Glutamatergic neuron (in vitro differentiated cells): ENCODE results near the gene GNB2. TPM values are rescaled to one million over a fixed set of nuclear protein-coding genes. Genes with fewer than 3 reads are reported as not detected.

Source experiments
- DNase-seq: peaks from one replicate; pipeline ENCODE4 v3.0.0; 2022
- H3K27ac Mint-ChIP-seq: one replicate; pipeline ENCODE4 v1.8.0; 2020; ENCODE audit warnings: mild to moderate bottlenecking, mixed read lengths, inconsistent platforms; ENCODE audit not compliant: unreplicated experiment
- H3K27me3 Mint-ChIP-seq: one replicate; pipeline ENCODE4 v1.8.0; 2020; ENCODE audit warnings: mild to moderate bottlenecking, moderate library complexity, mixed read lengths, inconsistent platforms; ENCODE audit not compliant: unreplicated experiment
- H3K36me3 Mint-ChIP-seq: one replicate; pipeline ENCODE4 v1.8.0; 2020; ENCODE audit warnings: mild to moderate bottlenecking, mixed read lengths, inconsistent platforms; ENCODE audit not compliant: unreplicated experiment
- H3K4me1 Mint-ChIP-seq: one replicate; pipeline ENCODE4 v1.8.0; 2020; ENCODE audit warnings: mild to moderate bottlenecking, low read depth, mixed read lengths, inconsistent platforms; ENCODE audit not compliant: unreplicated experiment
- H3K4me3 Mint-ChIP-seq: one replicate; pipeline ENCODE4 v1.8.0; 2020; ENCODE audit warnings: mild to moderate bottlenecking, mixed read lengths, inconsistent platforms; ENCODE audit not compliant: unreplicated experiment
- H3K9me3 Mint-ChIP-seq: one replicate; pipeline ENCODE4 v1.8.0; 2020; ENCODE audit warnings: mild to moderate bottlenecking, moderate library complexity, mixed read lengths, inconsistent platforms; ENCODE audit not compliant: unreplicated experiment
- CTCF ChIP-seq: fragments of 200-600 bp; sonication (generic); IDR thresholded peaks from one replicate; pipeline ENCODE4 v1.5.0; 2021; ENCODE audit not compliant: partially characterized antibody, unreplicated experiment
- long read RNA-seq: library from polyadenylated mRNA; unstranded; transcript quantifications from one replicate; pipeline ENCODE4 v2.0.0, GENCODE V29; 2020; ENCODE audit not compliant: unreplicated experiment
- total RNA-seq: library from RNA; stranded (reverse); fragmentation: NEBNext Ultra II Directional; extraction: Animal tissue kit (Norgen Biotek cat#: 25700); gene quantifications from one replicate; pipeline ENCODE4 v1.2.1, GENCODE V29; 2021; ENCODE audit not compliant: unreplicated experiment

The GNB2 gene
- total RNA-seq: 275 TPM
- long read RNA-seq, transcript GNB2-201 (10 exons, 1,878 nt): major isoform, 24 of 48 reads
- long read RNA-seq, partial matches to known transcripts: 18 of 48 reads
- long read RNA-seq, other reads (novel, unspliced or antisense): 4 of 48 reads

DNA sequence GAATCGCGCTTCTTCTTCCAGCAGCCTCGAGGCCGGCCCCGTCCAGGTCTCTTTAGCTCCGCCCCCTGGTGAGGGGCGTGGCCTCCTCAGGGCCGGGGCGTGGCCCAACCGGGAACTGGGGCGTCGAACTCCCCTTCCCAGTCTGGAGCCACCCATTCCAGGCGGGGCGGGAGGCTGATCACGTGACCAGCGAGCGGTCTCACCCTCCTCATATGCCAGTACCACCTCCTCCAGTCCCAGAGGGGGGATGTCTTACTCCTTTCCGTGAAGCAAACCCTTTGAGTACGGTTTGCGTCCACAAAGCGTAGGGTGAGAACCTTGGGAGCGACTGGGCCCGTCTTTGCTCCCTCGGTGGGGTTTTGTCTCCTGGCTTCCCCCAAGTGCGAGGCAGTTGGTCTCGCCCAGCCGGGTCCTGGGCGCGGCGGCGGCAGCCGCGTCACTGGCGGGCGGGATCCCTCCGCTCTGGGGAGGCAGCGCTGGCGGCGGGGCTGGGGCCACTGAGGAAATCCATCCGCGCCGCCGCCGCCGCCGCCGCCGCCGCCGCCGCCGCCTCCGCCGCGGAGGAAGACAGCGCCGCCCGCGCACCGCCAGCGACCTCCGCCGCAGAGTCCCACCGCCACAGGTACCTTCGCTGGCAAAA, at the start of gene GNB2:
Gene GNB2 (plus strand): TSS at position 439 of the 640 bp plus-strand sequence. CDS start 2,526 bp downstream, outside the sequence.
- H3K9me3 Mint-ChIP-seq: peaks cover 4% of the 10 kb centered on the region
- peak; percentile 99 for DNase-seq
- TF ChIP-seq CTCF: no peak

DNA sequence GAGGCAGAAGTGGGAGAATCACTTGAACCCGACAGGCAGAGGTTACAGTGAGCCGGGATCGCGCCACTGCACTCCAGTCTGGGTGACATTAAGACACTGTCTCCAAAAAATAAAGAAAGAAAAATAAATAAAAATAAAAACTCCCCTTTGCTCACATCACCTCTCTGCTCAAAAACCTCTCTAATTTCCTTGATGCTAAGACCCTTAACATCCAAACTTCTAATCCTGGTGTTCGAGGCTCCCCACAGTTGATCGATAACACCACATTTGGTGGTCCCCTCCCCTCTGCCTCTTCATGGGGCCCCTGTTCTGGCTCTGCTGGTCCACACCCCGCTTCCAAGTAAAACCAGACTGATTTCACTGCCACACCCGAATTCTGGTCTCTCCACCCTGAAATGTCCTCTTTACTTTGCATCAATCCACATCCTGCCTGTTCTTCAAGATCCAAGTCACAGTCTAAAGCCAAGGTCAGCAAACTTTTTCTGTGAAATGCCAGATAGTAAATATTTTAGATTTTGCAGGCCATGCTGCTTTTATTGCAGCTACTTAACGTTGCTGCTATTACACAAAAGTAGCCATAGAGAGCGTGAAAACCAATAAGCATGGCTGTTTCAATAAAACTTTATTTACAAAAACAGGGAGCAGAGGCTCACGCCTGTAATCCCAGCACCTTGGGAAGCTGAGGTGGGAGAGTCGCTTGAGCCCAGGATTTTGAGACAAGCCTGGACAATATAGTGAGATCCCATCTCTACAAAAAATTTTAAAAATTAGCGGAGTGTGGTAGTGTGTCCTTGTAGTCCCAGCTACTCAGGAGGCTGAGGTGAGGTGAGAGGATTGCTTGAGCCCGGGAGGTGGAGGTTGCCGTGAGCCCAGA, 49.4 kb upstream of the GNB2 start:
- no peak overlapping the region for H3K27ac Mint-ChIP-seq
- TF ChIP-seq CTCF: no peak
- H3K4me1 Mint-ChIP-seq: no peaks in the 10 kb centered on the region
- H3K27me3 Mint-ChIP-seq: peaks cover 14% of the 10 kb centered on the region
- peaks cover 5% of the 10 kb centered on the region for H3K36me3 Mint-ChIP-seq
- no peak overlapping the region for H3K4me3 Mint-ChIP-seq
- peaks cover 3% of the 10 kb centered on the region for H3K9me3 Mint-ChIP-seq
- DNase-seq: no peak

More for the DNA sequence above, at the start of gene GNB2:
- peak within 1 kb of the TSS; percentile 94 for H3K4me3 Mint-ChIP-seq
- no peaks in the 10 kb centered on the region for H3K36me3 Mint-ChIP-seq
- peaks cover 8% of the 10 kb centered on the region for H3K27me3 Mint-ChIP-seq
- peak within 1 kb of the TSS; percentile 88 for H3K27ac Mint-ChIP-seq
- peaks cover 2% of the 10 kb centered on the region for H3K4me1 Mint-ChIP-seq

DNA sequence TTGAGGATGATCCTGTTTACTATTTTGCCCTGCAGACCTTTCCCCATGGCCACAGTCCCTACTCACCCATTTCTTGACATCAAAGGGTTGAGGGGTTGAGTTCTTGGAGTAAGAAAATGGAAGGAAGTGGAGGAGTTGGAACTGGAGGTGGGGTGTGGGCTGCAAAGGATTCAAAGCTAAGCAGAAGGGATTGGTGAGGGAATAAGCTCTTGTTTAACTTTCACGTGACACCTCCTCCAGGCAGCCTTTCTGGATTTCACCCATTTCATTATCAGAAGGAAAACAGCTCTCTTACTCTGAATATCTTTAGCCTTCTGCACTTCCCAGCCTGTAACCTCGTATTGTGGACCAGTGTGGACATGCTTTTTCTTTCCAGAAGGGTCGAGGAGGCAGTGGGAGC, 47.5 kb upstream of the GNB2 start:
- Mint-ChIP-seq H3K9me3 (peaks cover 5% of the 10 kb centered on the region), H3K4me1 (no peaks in the 10 kb centered on the region), H3K27me3 (peaks cover 17% of the 10 kb centered on the region), H3K27ac (no peak overlapping the region), H3K4me3 (peak overlapping the region; percentile 76), H3K36me3 (peaks cover 5% of the 10 kb centered on the region)
- TF ChIP-seq CTCF: no peak
- DNase-seq: no peak

- Mint-ChIP-seq H3K4me3 (peak overlapping the region; percentile 76), H3K27me3 (peaks cover 15% of the 10 kb centered on the region), H3K9me3 (peaks cover 5% of the 10 kb centered on the region), H3K4me1 (no peaks in the 10 kb centered on the region), H3K27ac (no peak overlapping the region), H3K36me3 (peaks cover 1% of the 10 kb centered on the region)
- TF ChIP-seq CTCF: no peak
- peak; percentile 89 for DNase-seq
Observed at GRCh38 chr7:100626530-100627237, 46.9 kb upstream of the GNB2 start.
